Measurements from ENCODE around the gene ITIH5.
"Not testable (repeated sequence)": the region's sequence is repeated elsewhere in the genome, so short reads cannot be mapped to it uniquely, and the experiment has no call there.

ITIH5 gene

DNA sequence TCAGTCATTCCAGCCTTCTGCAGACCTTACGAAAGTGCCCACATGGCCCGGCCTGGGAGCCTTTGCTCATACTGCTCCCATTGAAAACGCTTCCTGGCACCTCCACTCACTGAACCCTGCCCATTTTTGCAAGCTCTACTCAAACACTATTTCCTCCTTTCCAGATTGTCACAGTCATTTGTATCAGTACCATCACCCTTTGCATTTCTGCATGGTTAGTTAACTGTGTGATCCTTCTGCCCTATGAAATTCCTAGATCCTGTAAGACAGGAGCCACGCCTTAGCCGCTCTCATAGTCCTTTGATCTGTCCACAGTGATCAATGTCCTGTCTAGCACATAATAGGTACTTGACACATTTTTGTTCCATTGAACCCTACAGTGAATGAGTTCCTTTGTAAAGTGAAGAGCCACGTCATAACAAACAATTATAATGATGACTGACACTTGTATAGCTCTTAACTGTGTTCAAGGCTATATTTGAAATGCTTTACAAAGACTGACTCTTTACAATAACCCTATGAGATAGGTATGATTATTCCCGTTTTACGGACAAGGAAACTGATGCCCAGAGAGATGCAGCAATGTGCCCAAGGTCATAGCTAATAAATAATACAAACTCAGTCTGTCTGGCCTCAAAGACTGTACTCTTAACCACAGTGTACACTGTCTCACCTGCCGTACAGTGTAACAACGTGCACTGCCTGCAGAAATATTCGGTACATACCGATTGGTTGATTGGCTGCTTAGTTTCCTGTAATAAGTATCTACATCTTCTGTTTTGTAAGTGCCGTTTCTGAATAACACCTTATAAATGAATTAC lies 19.8 kb upstream of the ITIH5 start:
- no peak overlapping the region for H3K4me3 ChIP-seq (ENCODE audit: low read depth, low read length)
- TF ChIP-seq, protein P1, sequence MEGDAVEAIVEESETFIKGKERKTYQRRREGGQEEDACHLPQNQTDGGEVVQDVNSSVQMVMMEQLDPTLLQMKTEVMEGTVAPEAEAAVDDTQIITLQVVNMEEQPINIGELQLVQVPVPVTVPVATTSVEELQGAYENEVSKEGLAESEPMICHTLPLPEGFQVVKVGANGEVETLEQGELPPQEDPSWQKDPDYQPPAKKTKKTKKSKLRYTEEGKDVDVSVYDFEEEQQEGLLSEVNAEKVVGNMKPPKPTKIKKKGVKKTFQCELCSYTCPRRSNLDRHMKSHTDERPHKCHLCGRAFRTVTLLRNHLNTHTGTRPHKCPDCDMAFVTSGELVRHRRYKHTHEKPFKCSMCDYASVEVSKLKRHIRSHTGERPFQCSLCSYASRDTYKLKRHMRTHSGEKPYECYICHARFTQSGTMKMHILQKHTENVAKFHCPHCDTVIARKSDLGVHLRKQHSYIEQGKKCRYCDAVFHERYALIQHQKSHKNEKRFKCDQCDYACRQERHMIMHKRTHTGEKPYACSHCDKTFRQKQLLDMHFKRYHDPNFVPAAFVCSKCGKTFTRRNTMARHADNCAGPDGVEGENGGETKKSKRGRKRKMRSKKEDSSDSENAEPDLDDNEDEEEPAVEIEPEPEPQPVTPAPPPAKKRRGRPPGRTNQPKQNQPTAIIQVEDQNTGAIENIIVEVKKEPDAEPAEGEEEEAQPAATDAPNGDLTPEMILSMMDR (IDR thresholded peaks at IDR 0.05; ENCODE audit: insufficient read depth, low read depth, low read length, missing control alignments), result no peak
- DNase-seq (ENCODE audit: low read depth), result no peak

GRCh38 chr10:7680078-7680477 lies 13.3 kb upstream of the ITIH5 start:
- not testable (repeated sequence) for H3K4me3 ChIP-seq (ENCODE audit: low read depth, low read length); DNase-seq (ENCODE audit: low read depth)

- no peak overlapping the region for H3K4me3 ChIP-seq (ENCODE audit: low read depth, low read length)
- DNase-seq (ENCODE audit: low read depth), result no peak
- TF ChIP-seq, protein P1 (IDR thresholded peaks at IDR 0.05; ENCODE audit: insufficient read depth, low read depth, low read length, missing control alignments), result no peak
Observed at GRCh38 chr10:7679256-7679655, 12.5 kb upstream of the ITIH5 start.

- TF ChIP-seq, protein P1 (IDR thresholded peaks at IDR 0.05; ENCODE audit: insufficient read depth, low read depth, low read length, missing control alignments), result no peak
Observed at GRCh38 chr10:7672341-7673134, 5.8 kb upstream of the ITIH5 start.

DNA sequence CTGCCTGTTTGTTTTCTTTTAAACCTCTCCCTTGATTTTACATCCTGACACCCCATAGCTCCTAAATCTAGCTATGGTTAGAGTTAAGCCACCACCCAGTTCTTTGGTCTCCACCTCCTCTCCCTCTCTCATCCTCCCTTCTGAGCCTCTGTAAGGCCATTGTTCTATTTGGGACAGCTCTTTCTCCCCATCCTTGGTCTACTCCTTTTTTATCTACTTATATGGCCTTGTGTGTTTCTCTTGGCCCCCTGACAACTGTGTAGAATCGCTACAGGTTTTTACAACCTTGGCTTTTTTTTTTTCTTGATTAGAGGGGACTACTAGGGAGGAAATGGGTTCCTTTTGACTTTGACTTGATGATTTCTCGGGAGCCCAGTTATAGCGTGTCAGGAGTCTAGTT lies 3.4 kb upstream of the ITIH5 start:
- no peak for DNase-seq (ENCODE audit: low read depth)
- H3K4me3 ChIP-seq (ENCODE audit: low read depth, low read length), result no peak overlapping the region
- TF ChIP-seq, protein P1 (IDR thresholded peaks at IDR 0.05; ENCODE audit: insufficient read depth, low read depth, low read length, missing control alignments), result no peak

More at GRCh38 chr10:7672341-7673134, 5.8 kb upstream of the ITIH5 start:
- no peak for DNase-seq (ENCODE audit: low read depth)
- H3K4me3 ChIP-seq (ENCODE audit: low read depth, low read length), result no peak overlapping the region

- TF ChIP-seq, protein P1 (IDR thresholded peaks at IDR 0.05; ENCODE audit: insufficient read depth, low read depth, low read length, missing control alignments), result no peak
- no peak overlapping the region for H3K4me3 ChIP-seq (ENCODE audit: low read depth, low read length)
Observed at GRCh38 chr10:7667262-7668141, 736 bp upstream of the ITIH5 start.

More at GRCh38 chr10:7667262-7668141, 736 bp upstream of the ITIH5 start:
- DNase-seq (ENCODE audit: low read depth), result no peak
